Bronchial epithelial cell (primary cell): ENCODE measurements around the gene TOP1. TPM values are rescaled to one million over a fixed set of nuclear protein-coding genes. Genes with fewer than 3 reads are reported as not detected.

Experiments
- DNase-seq: peaks from one replicate; pipeline ENCODE4 v3.0.0-alpha.2; 2010; ENCODE audit warnings: low read depth
- FAIRE-seq: peaks from 2 replicates; lab custom pipeline; 2011; peaks lifted over from hg19 to GRCh38; lab: Jason Lieb, UNC
- H3K27me3 ChIP-seq: 2 replicates; pipeline ENCODE4 v1.5.1; 2011; ENCODE audit warnings: low read length; ENCODE audit not compliant: control insufficient read depth, insufficient read depth
- H3K36me3 ChIP-seq: 2 replicates; pipeline ENCODE4 v1.5.1; 2011; ENCODE audit warnings: low read length; ENCODE audit not compliant: control insufficient read depth, insufficient read depth
- H3K4me3 ChIP-seq: 2 replicates; pipeline ENCODE4 v1.5.1; 2011; ENCODE audit warnings: mild to moderate bottlenecking, low read depth, low read length, control low read depth
- CTCF ChIP-seq: IDR thresholded peaks from 2 replicates; pipeline ENCODE4 v1.5.1; 2011; ENCODE audit warnings: mild to moderate bottlenecking, moderate library complexity, low read length, control low read depth, inconsistent platforms; ENCODE audit not compliant: insufficient read depth, severe bottlenecking
- total RNA-seq: library from RNA; depleted of rRNA; stranded (reverse); fragments of >200 nt; gene quantifications from 2 replicates; pipeline ENCODE4 v1.2.1, GENCODE V29; 2014

Gene TOP1
- total RNA-seq, 1 donor from 2014 or later, result 18.2 TPM

- H3K27me3 ChIP-seq, result no peaks in the 10 kb centered on the region
- DNase-seq, result peak; percentile 93
- FAIRE-seq, result no peak
- H3K4me3 ChIP-seq, result no peak overlapping the region
- H3K36me3 ChIP-seq, result peaks cover 47% of the 10 kb centered on the region
- TF ChIP-seq CTCF, result no peak
Observed at GRCh38 chr20:41169791-41170351, 141.2 kb downstream of the TOP1 start.

GRCh38 chr20:41170386-41171105 is 141.9 kb downstream of the TOP1 start:
- no peak for FAIRE-seq
- H3K36me3 ChIP-seq, result peaks cover 42% of the 10 kb centered on the region
- DNase-seq, result no peak
- TF ChIP-seq CTCF, result no peak
- H3K27me3 ChIP-seq, result no peaks in the 10 kb centered on the region
- H3K4me3 ChIP-seq, result no peak overlapping the region

GRCh38 chr20:41171736-41172295 is 143.2 kb downstream of the TOP1 start:
- H3K4me3 ChIP-seq, result no peak overlapping the region
- H3K36me3 ChIP-seq, result peaks cover 33% of the 10 kb centered on the region
- no peak for DNase-seq
- no peak for TF ChIP-seq CTCF
- no peaks in the 10 kb centered on the region for H3K27me3 ChIP-seq
- no peak for FAIRE-seq

- peaks cover 29% of the 10 kb centered on the region for H3K36me3 ChIP-seq
- no peaks in the 10 kb centered on the region for H3K27me3 ChIP-seq
- TF ChIP-seq CTCF, result no peak
- peak; percentile 58 for FAIRE-seq
- no peak overlapping the region for H3K4me3 ChIP-seq
- DNase-seq, result no peak
Observed at GRCh38 chr20:41172296-41173140, 143.9 kb downstream of the TOP1 start.

DNA sequence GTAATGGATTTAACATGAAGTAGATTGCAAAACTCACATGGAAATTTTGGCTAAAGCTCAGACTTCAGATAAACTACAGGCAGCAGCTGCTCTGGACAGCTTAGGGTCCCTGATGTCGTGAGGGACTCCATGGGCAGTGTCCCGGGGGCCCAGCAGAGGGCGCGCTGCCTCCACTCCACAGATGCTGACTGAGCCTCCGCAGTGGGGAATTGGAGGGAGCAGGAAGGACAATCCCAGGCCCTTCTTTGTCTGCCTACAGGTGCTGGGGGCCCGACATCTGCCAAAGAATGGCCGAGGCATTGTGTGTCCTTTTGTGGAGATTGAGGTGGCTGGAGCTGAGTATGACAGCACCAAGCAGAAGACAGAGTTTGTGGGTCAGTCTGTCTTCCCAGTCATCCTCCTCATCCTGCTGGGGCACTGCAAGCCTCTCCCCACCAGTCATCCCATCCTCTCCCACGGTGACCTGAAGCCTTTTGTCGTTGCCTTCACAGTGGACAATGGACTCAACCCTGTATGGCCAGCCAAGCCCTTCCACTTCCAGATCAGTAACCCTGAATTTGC is 144.6 kb downstream of the TOP1 start:
- H3K36me3 ChIP-seq, result peaks cover 29% of the 10 kb centered on the region
- no peaks in the 10 kb centered on the region for H3K27me3 ChIP-seq
- peak; percentile 94 for TF ChIP-seq CTCF
- H3K4me3 ChIP-seq, result no peak overlapping the region
- DNase-seq, result peak; percentile 40
- no peak for FAIRE-seq
